GM12891 (cell line): ENCODE results near the gene RIMS3.

Source experiments
- DNase-seq: peaks from one replicate; pipeline ENCODE4 v3.0.0; 2011; ENCODE audit warnings: low spot score; ENCODE audit not compliant: insufficient read length
- FAIRE-seq: peaks from 2 replicates; lab custom pipeline; 2011; peaks lifted over from hg19 to GRCh38; lab: Jason Lieb, UNC
- PAX5 ChIP-seq: IDR thresholded peaks from 2 replicates; pipeline ENCODE4 v1.6.1; 2011; ENCODE audit warnings: low read length, moderate library complexity, mild to moderate bottlenecking; ENCODE audit not compliant: insufficient read depth, severe bottlenecking
- POLR2A ChIP-seq: IDR thresholded peaks from 2 replicates; pipeline ENCODE4 v1.6.1; 2011; ENCODE audit warnings: low read depth, low read length, control low read depth
- POLR2AphosphoS5 ChIP-seq: IDR thresholded peaks from 2 replicates; pipeline ENCODE4 v1.6.1; 2011; ENCODE audit warnings: low read depth, low read length, control low read depth
- POU2F2 ChIP-seq: IDR thresholded peaks from 2 replicates; pipeline ENCODE4 v1.6.1; 2011; ENCODE audit warnings: low read depth, mild to moderate bottlenecking, control low read depth, low read length, moderate library complexity
- SPI1 ChIP-seq: IDR thresholded peaks from 2 replicates; pipeline ENCODE4 v1.6.1; 2011; ENCODE audit warnings: low read depth, low read length, control low read depth
- TAF1 ChIP-seq: IDR thresholded peaks from 2 replicates; pipeline ENCODE4 v1.6.1; 2011; ENCODE audit warnings: low read depth, low read length, control low read depth

Gene RIMS3

GRCh38 chr1:40625076-40625475, 40.4 kb downstream of the RIMS3 start:
- FAIRE-seq (peak; percentile 5), DNase-seq (no peak)
- TF ChIP-seq POU2F2: no peak
- no peak for TF ChIP-seq POLR2A
- TF ChIP-seq POLR2AphosphoS5: no peak
- no peak for TF ChIP-seq PAX5
- no peak for TF ChIP-seq TAF1
- no peak for TF ChIP-seq SPI1

GRCh38 chr1:40622936-40623629, 42.4 kb downstream of the RIMS3 start:
- no peak for TF ChIP-seq POLR2AphosphoS5
- TF ChIP-seq POLR2A: no peak
- TF ChIP-seq POU2F2: no peak
- TF ChIP-seq SPI1: no peak
- no peak for TF ChIP-seq PAX5
- TF ChIP-seq TAF1: no peak
- no peak for FAIRE-seq

GRCh38 chr1:40621821-40622450, 43.5 kb downstream of the RIMS3 start:
- no peak for DNase-seq

More at GRCh38 chr1:40622936-40623629, 42.4 kb downstream of the RIMS3 start:
- no peak for DNase-seq

GRCh38 chr1:40620586-40621210, 44.8 kb downstream of the RIMS3 start:
- TF ChIP-seq TAF1: no peak
- TF ChIP-seq POU2F2: no peak
- no peak for TF ChIP-seq PAX5
- TF ChIP-seq POLR2AphosphoS5: no peak
- TF ChIP-seq POLR2A: no peak
- FAIRE-seq: no peak
- no peak for DNase-seq

More at GRCh38 chr1:40621821-40622450, 43.5 kb downstream of the RIMS3 start:
- FAIRE-seq: no peak
- no peak for TF ChIP-seq TAF1

GRCh38 chr1:40620150-40620549, 45.3 kb downstream of the RIMS3 start:
- no peak for DNase-seq
- no peak for TF ChIP-seq SPI1
- no peak for TF ChIP-seq POU2F2
- no peak for TF ChIP-seq POLR2AphosphoS5
- TF ChIP-seq TAF1: no peak
- TF ChIP-seq POLR2A: no peak
- no peak for TF ChIP-seq PAX5
- no peak for FAIRE-seq

GRCh38 chr1:40618108-40618507, 47.4 kb downstream of the RIMS3 start:
- DNase-seq: no peak
- TF ChIP-seq SPI1 (no peak), PAX5 (no peak), POU2F2 (no peak), TAF1 (no peak), POLR2A (no peak), POLR2AphosphoS5 (no peak)
- FAIRE-seq: no peak

GRCh38 chr1:40612345-40612831, 53.1 kb downstream of the RIMS3 start:
- peak; percentile 59 for DNase-seq

GRCh38 chr1:40610156-40610555, 55.3 kb downstream of the RIMS3 start:
- TF ChIP-seq PAX5 (no peak), POLR2A (no peak), POU2F2 (no peak)
- no peak for DNase-seq
- no peak for FAIRE-seq

More at GRCh38 chr1:40612345-40612831, 53.1 kb downstream of the RIMS3 start:
- FAIRE-seq: peak; percentile 99
- no peak for TF ChIP-seq POU2F2
- TF ChIP-seq POLR2AphosphoS5: no peak
- TF ChIP-seq PAX5: no peak
- TF ChIP-seq POLR2A: no peak
- no peak for TF ChIP-seq SPI1
- no peak for TF ChIP-seq TAF1

- TF ChIP-seq TAF1 (no peak), POU2F2 (no peak)
- no peak for FAIRE-seq
- DNase-seq: no peak
Observed at GRCh38 chr1:40607921-40608320, 57.6 kb downstream of the RIMS3 start.
